Nephron (organoid): ENCODE results near the gene ILF3.

Experiments
- H3K27ac Mint-ChIP-seq, 3 experiments: 2 replicates each; pipeline ENCODE4 v1.8.0; 2020; ENCODE audit warnings: mixed read lengths in 3 of 3, mild to moderate bottlenecking in 2 of 3, moderate library complexity in 1 of 3
- H3K27me3 Mint-ChIP-seq: 2 replicates; pipeline ENCODE4 v1.8.0; 2021; ENCODE audit warnings: low read depth, mild to moderate bottlenecking, moderate library complexity, mixed read lengths
- H3K36me3 Mint-ChIP-seq: 2 replicates; pipeline ENCODE4 v1.8.0; 2020; ENCODE audit warnings: low read depth, mixed read lengths
- H3K4me1 Mint-ChIP-seq: 2 replicates; pipeline ENCODE4 v1.8.0; 2020; ENCODE audit warnings: mixed read lengths
- H3K4me3 Mint-ChIP-seq, 3 experiments: 2 replicates each; pipeline ENCODE4 v1.8.0; 2020; ENCODE audit warnings: mild to moderate bottlenecking in 3 of 3, mixed read lengths in 3 of 3, moderate library complexity in 2 of 3
- H3K9me3 Mint-ChIP-seq: 2 replicates; pipeline ENCODE4 v1.8.0; 2020; ENCODE audit warnings: mixed read lengths
- CTCF ChIP-seq, 3 experiments: fragments of 200-600 bp; sonication (generic); IDR thresholded peaks; one replicate each; pipeline ENCODE4 v1.5.0; 2021; ENCODE audit warnings: antibody characterized with exemption in 3 of 3; ENCODE audit not compliant: unreplicated experiment in 3 of 3

The ILF3 gene

GRCh38 chr19:10617409-10618121, 36.6 kb upstream of the ILF3 start:
- Mint-ChIP-seq H3K27ac (peak overlapping the region in 1 of 3 experiments; percentile 20), H3K9me3 (no peaks in the 10 kb centered on the region), H3K36me3 (peaks cover 9% of the 10 kb centered on the region), H3K27me3 (no peaks in the 10 kb centered on the region), H3K4me1 (peaks cover 6% of the 10 kb centered on the region), H3K4me3 (no peak overlapping the region)
- no peak for TF ChIP-seq CTCF (IDR thresholded peaks at IDR 0.05; ENCODE audit: unreplicated experiment in 3 of 3)

- no peak overlapping the region for H3K27ac Mint-ChIP-seq
- no peak for TF ChIP-seq CTCF (IDR thresholded peaks at IDR 0.05; ENCODE audit: unreplicated experiment in 3 of 3)
- peaks cover 6% of the 10 kb centered on the region for H3K4me1 Mint-ChIP-seq
- H3K9me3 Mint-ChIP-seq, result no peaks in the 10 kb centered on the region
- H3K36me3 Mint-ChIP-seq, result peaks cover 9% of the 10 kb centered on the region
- H3K27me3 Mint-ChIP-seq, result no peaks in the 10 kb centered on the region
- H3K4me3 Mint-ChIP-seq, result no peak overlapping the region
Observed at GRCh38 chr19:10618846-10619245, 35.3 kb upstream of the ILF3 start.

GRCh38 chr19:10620786-10621185, 33.4 kb upstream of the ILF3 start:
- H3K27ac Mint-ChIP-seq, result peak overlapping the region in 1 of 3 experiments; percentile 52
- peaks cover 10% of the 10 kb centered on the region for H3K4me1 Mint-ChIP-seq

GRCh38 chr19:10621966-10622365, 32.2 kb upstream of the ILF3 start:
- no peaks in the 10 kb centered on the region for H3K27me3 Mint-ChIP-seq
- TF ChIP-seq CTCF (IDR thresholded peaks at IDR 0.05; ENCODE audit: unreplicated experiment in 3 of 3), result no peak

More at GRCh38 chr19:10620786-10621185, 33.4 kb upstream of the ILF3 start:
- TF ChIP-seq CTCF (IDR thresholded peaks at IDR 0.05; ENCODE audit: unreplicated experiment in 3 of 3), result no peak
- peaks cover 9% of the 10 kb centered on the region for H3K36me3 Mint-ChIP-seq
- H3K27me3 Mint-ChIP-seq, result no peaks in the 10 kb centered on the region
- H3K4me3 Mint-ChIP-seq, result peak overlapping the region in 1 of 3 experiments; percentile 29
- H3K9me3 Mint-ChIP-seq, result no peaks in the 10 kb centered on the region

GRCh38 chr19:10624585-10624984, 29.6 kb upstream of the ILF3 start:
- H3K36me3 Mint-ChIP-seq, result peaks cover 17% of the 10 kb centered on the region

More at GRCh38 chr19:10621966-10622365, 32.2 kb upstream of the ILF3 start:
- H3K36me3 Mint-ChIP-seq, result peaks cover 9% of the 10 kb centered on the region
- H3K9me3 Mint-ChIP-seq, result no peaks in the 10 kb centered on the region
- H3K4me3 Mint-ChIP-seq, result peak overlapping the region in 2 of 3 experiments; percentile 6 to 17
- H3K27ac Mint-ChIP-seq, result peak overlapping the region in 2 of 3 experiments; percentile 39 to 48
- H3K4me1 Mint-ChIP-seq, result peaks cover 10% of the 10 kb centered on the region

More at GRCh38 chr19:10624585-10624984, 29.6 kb upstream of the ILF3 start:
- TF ChIP-seq CTCF (IDR thresholded peaks at IDR 0.05; ENCODE audit: unreplicated experiment in 3 of 3), result no peak
- Mint-ChIP-seq H3K27me3 (no peaks in the 10 kb centered on the region), H3K27ac (peak overlapping the region; percentile 83 to 86 (median 86)), H3K9me3 (no peaks in the 10 kb centered on the region), H3K4me3 (peak overlapping the region; percentile 81 to 86 (median 85)), H3K4me1 (peaks cover 4% of the 10 kb centered on the region)
